H9 (cell line): ENCODE measurements around the gene PPP2R3A. TPM values are rescaled to one million over a fixed set of nuclear protein-coding genes. Genes with fewer than 3 reads are reported as not detected.

ENCODE experiments used
- DNase-seq: peaks from one replicate; pipeline ENCODE4 v3.0.0-alpha.2; 2017
- H2AFZ ChIP-seq: one replicate; pipeline ENCODE4 v1.6.1; 2013; ENCODE audit warnings: mild to moderate bottlenecking, low read length, control low read depth, moderate library complexity
- H2AK5ac ChIP-seq: 2 replicates; pipeline ENCODE4 v1.6.1; 2013; ENCODE audit warnings: low read length, control low read depth, mixed read lengths; ENCODE audit not compliant: insufficient read length
- H2BK120ac ChIP-seq: one replicate; pipeline ENCODE4 v1.6.1; 2013; ENCODE audit warnings: low read depth, mild to moderate bottlenecking, low read length, control low read depth, inconsistent platforms; ENCODE audit not compliant: poor library complexity, severe bottlenecking
- H2BK12ac ChIP-seq: 2 replicates; pipeline ENCODE4 v1.6.1; 2013; ENCODE audit warnings: low read length, control low read depth, mixed read lengths, low read depth; ENCODE audit not compliant: insufficient read length
- H2BK15ac ChIP-seq: 2 replicates; pipeline ENCODE4 v1.6.1; 2013; ENCODE audit warnings: low read depth, low read length, control low read depth
- H2BK20ac ChIP-seq: one replicate; pipeline ENCODE4 v1.6.1; 2013; ENCODE audit warnings: low read depth, mild to moderate bottlenecking, low read length, control low read depth, inconsistent platforms; ENCODE audit not compliant: poor library complexity, severe bottlenecking
- H2BK5ac ChIP-seq: 2 replicates; pipeline ENCODE4 v1.6.1; 2013; ENCODE audit warnings: low read length, control low read depth, mixed read lengths; ENCODE audit not compliant: insufficient read length
- H3K14ac ChIP-seq: 2 replicates; pipeline ENCODE4 v1.6.1; 2013; ENCODE audit warnings: low read length, control low read depth; ENCODE audit not compliant: insufficient read depth
- H3K18ac ChIP-seq: 2 replicates; pipeline ENCODE4 v1.6.1; 2013; ENCODE audit warnings: low read depth, mild to moderate bottlenecking, mixed read lengths, low read length, control low read depth; ENCODE audit not compliant: insufficient read length
- H3K23ac ChIP-seq: 2 replicates; pipeline ENCODE4 v1.6.1; 2013; ENCODE audit warnings: low read length, control low read depth, mixed read lengths, low read depth; ENCODE audit not compliant: insufficient read length
- H3K23me2 ChIP-seq: 2 replicates; pipeline ENCODE4 v1.6.1; 2013; ENCODE audit warnings: low read depth, mild to moderate bottlenecking, mixed read lengths, low read length, control low read depth; ENCODE audit not compliant: insufficient read length, poor library complexity, severe bottlenecking
- H3K27ac ChIP-seq: 2 replicates; pipeline ENCODE4 v1.5.1; 2013; ENCODE audit warnings: low read length, control low read depth, mixed read lengths, low read depth; ENCODE audit not compliant: insufficient read length
- H3K27me3 ChIP-seq: 2 replicates; pipeline ENCODE4 v1.6.1; 2013; ENCODE audit warnings: low read length, control low read depth, inconsistent platforms; ENCODE audit not compliant: insufficient read depth
- H3K4ac ChIP-seq: 2 replicates; pipeline ENCODE4 v1.6.1; 2013; ENCODE audit warnings: low read depth, mild to moderate bottlenecking, control low read depth, inconsistent platforms, low read length, moderate library complexity
- H3K4me1 ChIP-seq: 2 replicates; pipeline ENCODE4 v1.6.1; 2013; ENCODE audit warnings: low read length, control low read depth, inconsistent platforms; ENCODE audit not compliant: insufficient read depth
- H3K4me2 ChIP-seq: 2 replicates; pipeline ENCODE4 v1.6.1; 2013; ENCODE audit warnings: low read length, control low read depth, mixed read lengths; ENCODE audit not compliant: insufficient read length, insufficient read depth
- H3K56ac ChIP-seq: 2 replicates; pipeline ENCODE4 v1.6.1; 2013; ENCODE audit warnings: low read depth, mild to moderate bottlenecking, mixed read lengths, low read length, control low read depth; ENCODE audit not compliant: insufficient read length
- H3K79me1 ChIP-seq: 2 replicates; pipeline ENCODE4 v1.6.1; 2013; ENCODE audit warnings: low read depth, mild to moderate bottlenecking, moderate library complexity, low read length, control low read depth, inconsistent platforms; ENCODE audit not compliant: insufficient read depth, poor library complexity, severe bottlenecking
- H3K79me2 ChIP-seq: 2 replicates; pipeline ENCODE4 v1.6.1; 2013; ENCODE audit warnings: low read length, control low read depth, inconsistent platforms; ENCODE audit not compliant: insufficient read depth
- H3K9ac ChIP-seq: 2 replicates; pipeline ENCODE4 v1.6.1; 2013; ENCODE audit warnings: low read length, control low read depth, mixed read lengths; ENCODE audit not compliant: insufficient read length; ENCODE audit errors: extremely low read depth
- H3K9me3 ChIP-seq: one replicate; pipeline ENCODE4 v1.6.1; 2013; ENCODE audit warnings: low read depth, low read length, inconsistent platforms; ENCODE audit not compliant: control insufficient read depth
- H3T11ph ChIP-seq: one replicate; pipeline ENCODE4 v1.6.1; 2013; ENCODE audit warnings: mild to moderate bottlenecking, low read length, control low read depth, inconsistent platforms
- H4K20me1 ChIP-seq: one replicate; pipeline ENCODE4 v1.6.1; 2013; ENCODE audit not compliant: control insufficient read depth, insufficient read length, insufficient read depth
- H4K5ac ChIP-seq: 2 replicates; pipeline ENCODE4 v1.6.1; 2013; ENCODE audit warnings: low read depth, mild to moderate bottlenecking, mixed read lengths, low read length, control low read depth; ENCODE audit not compliant: insufficient read length
- H4K8ac ChIP-seq: replicated peaks from 2 replicates; pipeline ENCODE4 v1.6.1; 2013; ENCODE audit warnings: low read length, control low read depth, mixed read lengths, low read depth; ENCODE audit not compliant: insufficient read length
- H4K91ac ChIP-seq: 2 replicates; pipeline ENCODE4 v1.6.1; 2013; ENCODE audit warnings: low read depth, mild to moderate bottlenecking, moderate library complexity, mixed read lengths, low read length, control low read depth; ENCODE audit not compliant: insufficient read length
- H3K27ac Mint-ChIP-seq, 3 experiments: 2 replicates in 2 of 3; 3 replicates in 1 of 3; pipeline ENCODE4 v1.8.0; 2020 to 2021; ENCODE audit warnings: mixed read lengths in 3 of 3, mild to moderate bottlenecking in 1 of 3, moderate library complexity in 1 of 3
- H3K27me3 Mint-ChIP-seq: 2 replicates; pipeline ENCODE4 v1.8.0; 2021; ENCODE audit warnings: low read depth, mild to moderate bottlenecking, moderate library complexity, mixed read lengths
- H3K36me3 Mint-ChIP-seq, 3 experiments: 2 replicates in 2 of 3; 3 replicates in 1 of 3; pipeline ENCODE4 v1.8.0; 2020 to 2021; ENCODE audit warnings: low read depth in 3 of 3, mixed read lengths in 3 of 3; ENCODE audit not compliant: insufficient read depth in 1 of 3
- H3K4me1 Mint-ChIP-seq, 2 experiments: 2 replicates each; pipeline ENCODE4 v1.8.0; 2020; ENCODE audit warnings: mixed read lengths in 2 of 2
- H3K4me3 Mint-ChIP-seq, 2 experiments: 2 replicates in 1 of 2; 3 replicates in 1 of 2; pipeline ENCODE4 v1.8.0; 2020 to 2021; ENCODE audit warnings: mild to moderate bottlenecking in 2 of 2, mixed read lengths in 2 of 2, moderate library complexity in 1 of 2
- H3K9me3 Mint-ChIP-seq, 2 experiments: 2 replicates in 1 of 2; 3 replicates in 1 of 2; pipeline ENCODE4 v1.8.0; 2020; ENCODE audit warnings: mild to moderate bottlenecking in 2 of 2, mixed read lengths in 2 of 2, moderate library complexity in 1 of 2
- total RNA-seq: library from RNA; stranded (reverse); gene quantifications from 2 replicates; pipeline ENCODE4 v1.2.1, GENCODE V29; 2021
- TF ChIP-seq, protein P1 (sequence below): fragments of 200-600 bp; sonication (generic); conservative IDR thresholded peaks from 3 replicates; pipeline ENCODE4 v1.8.0; 2021; ENCODE audit warnings: antibody characterized with exemption, mild to moderate bottlenecking

Gene PPP2R3A
- total RNA-seq, 1 experiment from 2014 or later: 12.4 TPM

DNA sequence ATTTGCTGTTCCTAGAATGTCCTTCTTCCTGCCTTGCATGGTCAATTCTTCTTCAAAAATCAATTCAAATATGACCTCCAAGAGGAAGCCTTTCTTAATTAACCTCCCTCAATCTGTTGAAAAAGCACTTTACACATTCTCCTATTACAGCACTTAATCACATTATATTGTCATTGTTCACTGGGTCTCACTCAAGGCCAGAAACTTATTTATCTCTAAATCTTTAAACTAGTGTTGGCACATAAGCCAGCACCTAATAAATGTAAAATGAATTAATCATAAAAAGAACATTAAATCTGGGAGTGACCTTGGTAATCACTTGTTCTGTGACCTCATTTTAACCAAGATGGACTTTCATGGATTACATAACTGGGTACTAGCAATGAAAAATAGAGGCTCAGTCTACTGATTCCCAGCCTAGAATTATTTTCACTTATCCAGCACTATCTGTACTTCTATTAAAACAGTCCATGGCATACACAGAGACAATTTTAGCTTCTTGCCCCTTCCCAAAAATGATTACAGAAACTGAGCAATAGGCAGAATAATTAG, 208.5 kb downstream of the PPP2R3A start:
- Histone ChIP-seq H3K9ac (no peak overlapping the region), H4K91ac (no peak overlapping the region), H4K8ac (no peak overlapping the region), H2AFZ (no peak overlapping the region), H3K23me2 (no peaks in the 10 kb centered on the region), H3K9me3 (no peaks in the 10 kb centered on the region), H3K23ac (no peak overlapping the region), H2BK12ac (no peak overlapping the region), H2BK120ac (no peak overlapping the region), H3K56ac (no peak overlapping the region), H3K79me2 (peaks cover 52% of the 10 kb centered on the region), H2BK15ac (no peak overlapping the region), H3K27me3 (no peaks in the 10 kb centered on the region), H2AK5ac (no peak overlapping the region), H3K18ac (no peak overlapping the region), H2BK5ac (no peak overlapping the region), H3K4me2 (no peak overlapping the region), H3K4me1 (peaks cover 5% of the 10 kb centered on the region), H3K79me1 (peaks cover 5% of the 10 kb centered on the region), H3K4ac (no peak overlapping the region), H2BK20ac (no peak overlapping the region), H3T11ph (no peak overlapping the region), H4K20me1 (no peaks in the 10 kb centered on the region), H3K14ac (no peak overlapping the region), H3K27ac (no peak overlapping the region), H4K5ac (no peak overlapping the region)
- Mint-ChIP-seq H3K36me3 (no peaks in the 10 kb centered on the region), H3K4me3 (no peak overlapping the region), H3K4me1 (peaks cover 3 to 11% of the 10 kb centered on the region in 2 experiments; a peak in 2 of 4 replicates), H3K27ac (0 out of 7 replicates have a peak overlapping the region, but pooled peaks of 1 of the 3 experiments have one; percentile 26), H3K27me3 (no peaks in the 10 kb centered on the region), H3K9me3 (no peaks in the 10 kb centered on the region)
- no peak for DNase-seq
- TF ChIP-seq, protein P1, sequence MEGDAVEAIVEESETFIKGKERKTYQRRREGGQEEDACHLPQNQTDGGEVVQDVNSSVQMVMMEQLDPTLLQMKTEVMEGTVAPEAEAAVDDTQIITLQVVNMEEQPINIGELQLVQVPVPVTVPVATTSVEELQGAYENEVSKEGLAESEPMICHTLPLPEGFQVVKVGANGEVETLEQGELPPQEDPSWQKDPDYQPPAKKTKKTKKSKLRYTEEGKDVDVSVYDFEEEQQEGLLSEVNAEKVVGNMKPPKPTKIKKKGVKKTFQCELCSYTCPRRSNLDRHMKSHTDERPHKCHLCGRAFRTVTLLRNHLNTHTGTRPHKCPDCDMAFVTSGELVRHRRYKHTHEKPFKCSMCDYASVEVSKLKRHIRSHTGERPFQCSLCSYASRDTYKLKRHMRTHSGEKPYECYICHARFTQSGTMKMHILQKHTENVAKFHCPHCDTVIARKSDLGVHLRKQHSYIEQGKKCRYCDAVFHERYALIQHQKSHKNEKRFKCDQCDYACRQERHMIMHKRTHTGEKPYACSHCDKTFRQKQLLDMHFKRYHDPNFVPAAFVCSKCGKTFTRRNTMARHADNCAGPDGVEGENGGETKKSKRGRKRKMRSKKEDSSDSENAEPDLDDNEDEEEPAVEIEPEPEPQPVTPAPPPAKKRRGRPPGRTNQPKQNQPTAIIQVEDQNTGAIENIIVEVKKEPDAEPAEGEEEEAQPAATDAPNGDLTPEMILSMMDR: no peak
